ENCODE data around the gene FRRS1.
"Not testable (repeated sequence)": the region's sequence is repeated elsewhere in the genome, so short reads cannot be mapped to it uniquely, and the experiment has no call there.

FRRS1 gene

GRCh38 chr1:99777752-99778151 lies 11.3 kb upstream of the FRRS1 start:
- Mint-ChIP-seq H3K9me3 (no peaks in the 10 kb centered on the region), H3K4me3 (no peak overlapping the region), H3K27me3 (peaks cover 15% of the 10 kb centered on the region), H3K36me3 (no peaks in the 10 kb centered on the region), H3K27ac (no peak overlapping the region), H3K4me1 (no peaks in the 10 kb centered on the region)

- no peaks in the 10 kb centered on the region for H3K36me3 Mint-ChIP-seq
- no peaks in the 10 kb centered on the region for H3K9me3 Mint-ChIP-seq
- no peak overlapping the region for H3K4me3 Mint-ChIP-seq
- no peak overlapping the region for H3K27ac Mint-ChIP-seq
- H3K27me3 Mint-ChIP-seq, result peaks cover 7% of the 10 kb centered on the region
- H3K4me1 Mint-ChIP-seq, result no peaks in the 10 kb centered on the region
These were observed 9.7 kb upstream of the FRRS1 start for GRCh38 chr1:99776120-99776519.

GRCh38 chr1:99772809-99773208 lies 6.4 kb upstream of the FRRS1 start:
- no peaks in the 10 kb centered on the region for H3K4me1 Mint-ChIP-seq

GRCh38 chr1:99771513-99771918 lies 5.1 kb upstream of the FRRS1 start:
- peaks cover 2% of the 10 kb centered on the region for H3K4me1 Mint-ChIP-seq
- no peak overlapping the region for H3K27ac Mint-ChIP-seq
- H3K27me3 Mint-ChIP-seq, result peaks cover 5% of the 10 kb centered on the region
- H3K9me3 Mint-ChIP-seq, result no peaks in the 10 kb centered on the region
- no peaks in the 10 kb centered on the region for H3K36me3 Mint-ChIP-seq
- H3K4me3 Mint-ChIP-seq, result no peak overlapping the region

More at GRCh38 chr1:99772809-99773208, 6.4 kb upstream of the FRRS1 start:
- H3K36me3 Mint-ChIP-seq, result no peaks in the 10 kb centered on the region
- H3K4me3 Mint-ChIP-seq, result no peak overlapping the region
- peaks cover 6% of the 10 kb centered on the region for H3K27me3 Mint-ChIP-seq
- no peak overlapping the region for H3K27ac Mint-ChIP-seq
- H3K9me3 Mint-ChIP-seq, result no peaks in the 10 kb centered on the region

- peaks cover 6% of the 10 kb centered on the region for H3K4me1 Mint-ChIP-seq
- H3K27me3 Mint-ChIP-seq, result peaks cover 5% of the 10 kb centered on the region
- H3K9me3 Mint-ChIP-seq, result no peaks in the 10 kb centered on the region
- no peaks in the 10 kb centered on the region for H3K36me3 Mint-ChIP-seq
- no peak overlapping the region for H3K27ac Mint-ChIP-seq
- H3K4me3 Mint-ChIP-seq, result no peak overlapping the region
These were observed 2.2 kb upstream of the FRRS1 start for GRCh38 chr1:99768524-99769245.

- H3K27ac Mint-ChIP-seq, result no peak overlapping the region
- H3K4me1 Mint-ChIP-seq, result peaks cover 6% of the 10 kb centered on the region
- H3K9me3 Mint-ChIP-seq, result no peaks in the 10 kb centered on the region
- no peaks in the 10 kb centered on the region for H3K36me3 Mint-ChIP-seq
- no peak overlapping the region for H3K4me3 Mint-ChIP-seq
- H3K27me3 Mint-ChIP-seq, result peaks cover 5% of the 10 kb centered on the region
These were observed 1.7 kb upstream of the FRRS1 start for GRCh38 chr1:99768104-99768503.

GRCh38 chr1:99764909-99765308 lies 1.5 kb downstream of the FRRS1 start:
- Mint-ChIP-seq H3K36me3 (peaks cover 2% of the 10 kb centered on the region), H3K4me3 (peak overlapping the region; percentile 5), H3K27me3 (peaks cover 3% of the 10 kb centered on the region), H3K4me1 (peaks cover 6% of the 10 kb centered on the region), H3K27ac (peak overlapping the region; percentile 64), H3K9me3 (no peaks in the 10 kb centered on the region)

- Mint-ChIP-seq H3K9me3 (no peaks in the 10 kb centered on the region), H3K27ac (no peak overlapping the region), H3K36me3 (peaks cover 2% of the 10 kb centered on the region), H3K4me1 (peaks cover 6% of the 10 kb centered on the region), H3K27me3 (peaks cover 2% of the 10 kb centered on the region), H3K4me3 (no peak overlapping the region)
These were observed 2.0 kb downstream of the FRRS1 start for GRCh38 chr1:99764439-99764838.

GRCh38 chr1:99763956-99764355 lies 2.5 kb downstream of the FRRS1 start:
- H3K36me3 Mint-ChIP-seq, result peaks cover 2% of the 10 kb centered on the region
- no peak overlapping the region for H3K4me3 Mint-ChIP-seq
- no peaks in the 10 kb centered on the region for H3K9me3 Mint-ChIP-seq

GRCh38 chr1:99761774-99762173 lies 4.7 kb downstream of the FRRS1 start:
- Mint-ChIP-seq H3K27me3 (peaks cover 1% of the 10 kb centered on the region), H3K9me3 (no peaks in the 10 kb centered on the region), H3K4me3 (no peak overlapping the region), H3K4me1 (peaks cover 14% of the 10 kb centered on the region), H3K36me3 (peaks cover 2% of the 10 kb centered on the region), H3K27ac (no peak overlapping the region)

More at GRCh38 chr1:99763956-99764355, 2.5 kb downstream of the FRRS1 start:
- Mint-ChIP-seq H3K4me1 (peaks cover 6% of the 10 kb centered on the region), H3K27me3 (peaks cover 2% of the 10 kb centered on the region), H3K27ac (no peak overlapping the region)

GRCh38 chr1:99759518-99760160 lies 6.8 kb downstream of the FRRS1 start:
- no peaks in the 10 kb centered on the region for H3K9me3 Mint-ChIP-seq
- H3K4me3 Mint-ChIP-seq, result no peak overlapping the region
- H3K36me3 Mint-ChIP-seq, result peaks cover 2% of the 10 kb centered on the region
- H3K27ac Mint-ChIP-seq, result no peak overlapping the region
- peaks cover 1% of the 10 kb centered on the region for H3K27me3 Mint-ChIP-seq
- H3K4me1 Mint-ChIP-seq, result peaks cover 8% of the 10 kb centered on the region

- H3K4me3 Mint-ChIP-seq, H3K9me3 Mint-ChIP-seq, H3K27me3 Mint-ChIP-seq, H3K4me1 Mint-ChIP-seq, H3K36me3 Mint-ChIP-seq: not testable (repeated sequence)
- H3K27ac Mint-ChIP-seq, result peak overlapping the region; percentile 6
These were observed 7.5 kb downstream of the FRRS1 start for GRCh38 chr1:99758686-99759517.

GRCh38 chr1:99758073-99758511 lies 8.3 kb downstream of the FRRS1 start:
- Mint-ChIP-seq H3K27ac (no peak overlapping the region), H3K27me3 (peaks cover 2% of the 10 kb centered on the region), H3K36me3 (peaks cover 2% of the 10 kb centered on the region), H3K4me1 (peaks cover 8% of the 10 kb centered on the region), H3K4me3 (no peak overlapping the region), H3K9me3 (no peaks in the 10 kb centered on the region)

- Mint-ChIP-seq H3K4me1 (peaks cover 14% of the 10 kb centered on the region), H3K27ac (no peak overlapping the region), H3K27me3 (peaks cover 4% of the 10 kb centered on the region), H3K36me3 (no peaks in the 10 kb centered on the region), H3K4me3 (no peak overlapping the region), H3K9me3 (no peaks in the 10 kb centered on the region)
These were observed 9.8 kb downstream of the FRRS1 start for GRCh38 chr1:99756598-99756997.

GRCh38 chr1:99755664-99756063 lies 10.8 kb downstream of the FRRS1 start:
- Mint-ChIP-seq H3K4me1 (peaks cover 14% of the 10 kb centered on the region), H3K9me3 (no peaks in the 10 kb centered on the region), H3K4me3 (no peak overlapping the region), H3K36me3 (no peaks in the 10 kb centered on the region), H3K27ac (no peak overlapping the region), H3K27me3 (peaks cover 4% of the 10 kb centered on the region)

GRCh38 chr1:99754697-99755096 lies 11.7 kb downstream of the FRRS1 start:
- Mint-ChIP-seq H3K9me3 (no peaks in the 10 kb centered on the region), H3K36me3 (no peaks in the 10 kb centered on the region), H3K4me3 (no peak overlapping the region), H3K27me3 (peaks cover 4% of the 10 kb centered on the region), H3K4me1 (peaks cover 14% of the 10 kb centered on the region), H3K27ac (no peak overlapping the region)
